HuH-7 (cell line): Measurements from ENCODE around the gene RPL27.

Experiments used
- DNase-seq: peaks from one replicate; pipeline ENCODE4 v3.0.0; 2011; ENCODE audit warnings: low spot score

RPL27 gene

GRCh38 chr17:43020789-43021740, 22.8 kb downstream of the RPL27 start:
- peak; percentile 85 for DNase-seq

GRCh38 chr17:43021741-43022512, 23.7 kb downstream of the RPL27 start, which contains the start of gene VAT1:
VAT1 (minus strand) TSS chr17:43022385; CDS start chr17:43022322, 63 bp downstream.
- peak; percentile 87 for DNase-seq

- DNase-seq = peak; percentile 99
Observed at GRCh38 chr17:43024407-43025289, 26.4 kb downstream of the RPL27 start, which contains the start of gene RND2. RND2 (plus strand) TSS chr17:43025231; CDS start chr17:43025348, 117 bp downstream.

GRCh38 chr17:43025290-43025657, 27.1 kb downstream of the RPL27 start:
- DNase-seq = no peak

- DNase-seq = no peak
Observed at GRCh38 chr17:43025766-43026537, 27.7 kb downstream of the RPL27 start.

- no peak for DNase-seq
Observed at GRCh38 chr17:43026595-43026994, 28.4 kb downstream of the RPL27 start.

- DNase-seq = no peak
Observed at GRCh38 chr17:43027091-43028032, 29.1 kb downstream of the RPL27 start.

GRCh38 chr17:43028221-43028861, 30.1 kb downstream of the RPL27 start:
- no peak for DNase-seq

GRCh38 chr17:43030137-43030767, 32.0 kb downstream of the RPL27 start:
- no peak for DNase-seq

- DNase-seq = no peak
Observed at GRCh38 chr17:43031666-43032065, 33.4 kb downstream of the RPL27 start.

GRCh38 chr17:43033948-43034881, 36.0 kb downstream of the RPL27 start:
- no peak for DNase-seq

- DNase-seq = no peak
Observed at GRCh38 chr17:43034894-43035293, 36.7 kb downstream of the RPL27 start.

GRCh38 chr17:43039646-43040045, 41.4 kb downstream of the RPL27 start:
- no peak for DNase-seq

GRCh38 chr17:43040655-43041054, 42.4 kb downstream of the RPL27 start:
- peak; percentile 67 for DNase-seq

- no peak for DNase-seq
Observed at GRCh38 chr17:43042025-43042628, 43.9 kb downstream of the RPL27 start.

- no peak for DNase-seq
Observed at GRCh38 chr17:43043307-43043706, 45.1 kb downstream of the RPL27 start.

GRCh38 chr17:43044024-43044423, 45.8 kb downstream of the RPL27 start:
- DNase-seq = no peak
